ENCODE data around the gene NFIX.
A peak's percentile ranks its signal among the peaks of the same experiment; 100 is the strongest.

DNA sequence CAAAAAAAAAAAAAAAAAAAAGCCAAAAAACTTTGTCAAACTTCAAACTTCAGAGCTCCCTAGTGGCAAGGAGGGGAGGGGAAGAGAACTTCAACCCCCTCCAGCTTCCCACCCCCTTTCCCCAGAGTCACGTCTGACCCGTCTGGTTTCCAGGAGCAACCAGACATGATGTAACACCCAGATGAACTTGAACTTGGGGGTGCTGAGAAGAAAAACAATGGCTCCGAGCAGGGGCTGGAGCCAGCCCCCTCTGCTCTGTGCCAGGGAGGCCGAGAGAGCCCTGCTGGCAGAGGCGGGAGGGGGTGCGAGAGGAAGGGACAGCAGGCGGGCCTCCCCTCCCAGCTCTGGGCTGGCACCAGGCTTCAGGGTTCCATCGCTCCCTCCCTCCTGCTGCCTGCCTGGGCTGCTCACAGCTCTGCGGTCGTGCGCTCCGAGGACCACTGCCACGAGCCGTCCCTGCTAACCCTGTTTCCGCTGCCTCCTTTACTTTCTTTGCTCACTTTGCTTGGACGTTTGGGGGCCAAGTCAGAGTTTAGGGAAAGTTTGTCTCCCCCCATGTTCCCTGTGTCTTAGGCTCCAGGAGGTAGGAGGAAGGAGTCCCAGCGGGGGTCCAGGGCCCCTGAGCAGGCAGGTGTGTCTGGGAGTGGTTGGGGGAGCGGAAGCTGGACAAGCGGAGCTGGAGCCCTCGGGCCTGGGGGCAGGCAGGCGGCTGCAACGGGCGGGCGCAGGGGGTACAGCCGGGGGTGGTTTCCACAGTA lies 96.3 kb downstream of the NFIX start:
- TF ChIP-seq, protein P1, sequence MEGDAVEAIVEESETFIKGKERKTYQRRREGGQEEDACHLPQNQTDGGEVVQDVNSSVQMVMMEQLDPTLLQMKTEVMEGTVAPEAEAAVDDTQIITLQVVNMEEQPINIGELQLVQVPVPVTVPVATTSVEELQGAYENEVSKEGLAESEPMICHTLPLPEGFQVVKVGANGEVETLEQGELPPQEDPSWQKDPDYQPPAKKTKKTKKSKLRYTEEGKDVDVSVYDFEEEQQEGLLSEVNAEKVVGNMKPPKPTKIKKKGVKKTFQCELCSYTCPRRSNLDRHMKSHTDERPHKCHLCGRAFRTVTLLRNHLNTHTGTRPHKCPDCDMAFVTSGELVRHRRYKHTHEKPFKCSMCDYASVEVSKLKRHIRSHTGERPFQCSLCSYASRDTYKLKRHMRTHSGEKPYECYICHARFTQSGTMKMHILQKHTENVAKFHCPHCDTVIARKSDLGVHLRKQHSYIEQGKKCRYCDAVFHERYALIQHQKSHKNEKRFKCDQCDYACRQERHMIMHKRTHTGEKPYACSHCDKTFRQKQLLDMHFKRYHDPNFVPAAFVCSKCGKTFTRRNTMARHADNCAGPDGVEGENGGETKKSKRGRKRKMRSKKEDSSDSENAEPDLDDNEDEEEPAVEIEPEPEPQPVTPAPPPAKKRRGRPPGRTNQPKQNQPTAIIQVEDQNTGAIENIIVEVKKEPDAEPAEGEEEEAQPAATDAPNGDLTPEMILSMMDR (IDR thresholded peaks at IDR 0.05), result no peak
- TF ChIP-seq POLR2AphosphoS5 (IDR thresholded peaks at IDR 0.05), result peak in 1 of 4 donors; percentile 26

Data from sigmoid colon (tissue), 4 donors.